Mucosa of descending colon (tissue), 3 donors: ENCODE measurements around the gene ELMOD1. TPM values are rescaled to one million over a fixed set of nuclear protein-coding genes. Genes with fewer than 3 reads are reported as not detected.

Experiments
- ATAC-seq: fragments of 200-7000 bp; cut with Tn5 transposase; one replicate; pipeline ENCODE4 v1.9.1; 2020; ENCODE audit warnings: mild to moderate bottlenecking, moderate library complexity
- DNase-seq, 3 donors: peaks; one replicate each; pipeline ENCODE4 v3.0.0-alpha.2; 2020
- H3K36me3 ChIP-seq: fragments of 200-600 bp; one replicate; pipeline ENCODE4 v1.8.0; 2021; ENCODE audit warnings: low read depth, mild to moderate bottlenecking
- H3K4me1 ChIP-seq: fragments of 200-600 bp; one replicate; pipeline ENCODE4 v1.8.0; 2021; ENCODE audit warnings: low read depth, mild to moderate bottlenecking
- H3K4me3 ChIP-seq: fragments of 200-600 bp; one replicate; pipeline ENCODE4 v1.8.0; 2021; ENCODE audit warnings: mild to moderate bottlenecking
- H3K9me3 ChIP-seq: fragments of 200-600 bp; one replicate; pipeline ENCODE4 v1.8.0; 2021; ENCODE audit warnings: mild to moderate bottlenecking
- intact Hi-C, 2 donors: fragments of 100-400 bp; cut with DNase I in 1 of 2; cut with micrococcal nuclease in 1 of 2; formaldehyde crosslinking; loops; one replicate each; pipeline versions ENCODE4 v1.11.0 to v1.11.1; 2022; cut with DNase I, micrococcal nuclease
- total RNA-seq, 3 donors: library from RNA; stranded (reverse); fragmentation: NEBNext Ultra II Directional in 2 of 3; extraction: Animal tissue kit (Norgen Biotek cat#: 25700) in 2 of 3; gene quantifications; one replicate each; pipeline versions ENCODE4 v1.2.1 to v1.2.4, GENCODE V29; 2021 to 2023
- TF ChIP-seq, protein P1 (sequence below): fragments of 200-600 bp; IDR thresholded peaks from one replicate; pipeline ENCODE4 v1.8.0; 2022; ENCODE audit warnings: antibody characterized with exemption, mild to moderate bottlenecking
- donor health status: DM: no; HTN: no; CAD: no; lungs with moderate emphysema.
- donor health status: DM: no; HTN: no; CAD: no.
- donor health status: DM: no; HTN: yes; CAD: no.

The ELMOD1 gene
- total RNA-seq, 3 donors from 2014 or later: 0.31 to 0.57 TPM; not detected in 1

GRCh38 chr11:107655602-107656001, 64.7 kb downstream of the ELMOD1 start:
- no peak overlapping the region for H3K4me3 ChIP-seq
- ATAC-seq: no peak
- H3K4me1 ChIP-seq: no peaks in the 10 kb centered on the region
- DNase-seq: no peak
- H3K36me3 ChIP-seq: no peaks in the 10 kb centered on the region
- no peaks in the 10 kb centered on the region for H3K9me3 ChIP-seq
- intact Hi-C loops: no loop called here
- TF ChIP-seq, protein P1, sequence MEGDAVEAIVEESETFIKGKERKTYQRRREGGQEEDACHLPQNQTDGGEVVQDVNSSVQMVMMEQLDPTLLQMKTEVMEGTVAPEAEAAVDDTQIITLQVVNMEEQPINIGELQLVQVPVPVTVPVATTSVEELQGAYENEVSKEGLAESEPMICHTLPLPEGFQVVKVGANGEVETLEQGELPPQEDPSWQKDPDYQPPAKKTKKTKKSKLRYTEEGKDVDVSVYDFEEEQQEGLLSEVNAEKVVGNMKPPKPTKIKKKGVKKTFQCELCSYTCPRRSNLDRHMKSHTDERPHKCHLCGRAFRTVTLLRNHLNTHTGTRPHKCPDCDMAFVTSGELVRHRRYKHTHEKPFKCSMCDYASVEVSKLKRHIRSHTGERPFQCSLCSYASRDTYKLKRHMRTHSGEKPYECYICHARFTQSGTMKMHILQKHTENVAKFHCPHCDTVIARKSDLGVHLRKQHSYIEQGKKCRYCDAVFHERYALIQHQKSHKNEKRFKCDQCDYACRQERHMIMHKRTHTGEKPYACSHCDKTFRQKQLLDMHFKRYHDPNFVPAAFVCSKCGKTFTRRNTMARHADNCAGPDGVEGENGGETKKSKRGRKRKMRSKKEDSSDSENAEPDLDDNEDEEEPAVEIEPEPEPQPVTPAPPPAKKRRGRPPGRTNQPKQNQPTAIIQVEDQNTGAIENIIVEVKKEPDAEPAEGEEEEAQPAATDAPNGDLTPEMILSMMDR: no peak

- Histone ChIP-seq H3K4me3 (no peak overlapping the region), H3K4me1 (no peaks in the 10 kb centered on the region), H3K9me3 (no peaks in the 10 kb centered on the region), H3K36me3 (no peaks in the 10 kb centered on the region)
- DNase-seq (no peak), ATAC-seq (no peak)
- TF ChIP-seq, protein P1: no peak
- intact Hi-C loops: no loop called here
These were observed 68.4 kb downstream of the ELMOD1 start for GRCh38 chr11:107659310-107659709.

DNA sequence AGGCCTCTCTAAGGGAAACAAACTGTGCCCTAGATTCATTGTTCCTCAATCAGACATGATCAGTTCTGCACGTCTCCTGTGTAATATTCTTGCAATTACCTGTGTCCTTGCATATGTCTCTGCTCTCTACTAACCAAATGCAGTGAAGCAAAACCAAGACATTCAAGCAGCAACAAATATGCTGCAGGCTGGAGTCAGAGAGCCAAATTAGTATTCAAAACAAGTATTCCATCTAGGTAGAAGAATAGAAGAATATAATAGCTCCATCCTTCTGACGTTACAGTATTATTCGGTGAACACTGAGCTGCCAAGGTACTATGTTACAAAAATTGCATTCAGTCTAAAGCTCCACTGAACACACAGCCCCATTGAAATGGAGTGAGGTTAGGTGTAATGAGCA, 69.1 kb downstream of the ELMOD1 start:
- ATAC-seq (no peak), DNase-seq (no peak)
- Histone ChIP-seq H3K36me3 (no peaks in the 10 kb centered on the region), H3K4me1 (no peaks in the 10 kb centered on the region), H3K9me3 (no peaks in the 10 kb centered on the region), H3K4me3 (no peak overlapping the region)
- TF ChIP-seq, protein P1: no peak
- intact Hi-C loops: no loop called here

GRCh38 chr11:107661656-107662055, 70.7 kb downstream of the ELMOD1 start:
- H3K4me3 ChIP-seq: no peak overlapping the region
- intact Hi-C loops: no loop called here
- H3K4me1 ChIP-seq: no peaks in the 10 kb centered on the region
- no peaks in the 10 kb centered on the region for H3K36me3 ChIP-seq
- ATAC-seq (no peak), DNase-seq (no peak)
- H3K9me3 ChIP-seq: no peaks in the 10 kb centered on the region
- TF ChIP-seq, protein P1: no peak

GRCh38 chr11:107665018-107665417, 74.1 kb downstream of the ELMOD1 start:
- TF ChIP-seq, protein P1: no peak
- H3K36me3 ChIP-seq: no peaks in the 10 kb centered on the region
- no peak for DNase-seq
- H3K4me3 ChIP-seq: no peak overlapping the region
- ATAC-seq: no peak
- H3K4me1 ChIP-seq: no peaks in the 10 kb centered on the region
- no peaks in the 10 kb centered on the region for H3K9me3 ChIP-seq
- intact Hi-C loops: no loop called here
